ENCODE results near the gene SDHAF3.
"Not testable (repeated sequence)": the region's sequence is repeated elsewhere in the genome, so short reads cannot be mapped to it uniquely, and the experiment has no call there.

The SDHAF3 gene

DNA sequence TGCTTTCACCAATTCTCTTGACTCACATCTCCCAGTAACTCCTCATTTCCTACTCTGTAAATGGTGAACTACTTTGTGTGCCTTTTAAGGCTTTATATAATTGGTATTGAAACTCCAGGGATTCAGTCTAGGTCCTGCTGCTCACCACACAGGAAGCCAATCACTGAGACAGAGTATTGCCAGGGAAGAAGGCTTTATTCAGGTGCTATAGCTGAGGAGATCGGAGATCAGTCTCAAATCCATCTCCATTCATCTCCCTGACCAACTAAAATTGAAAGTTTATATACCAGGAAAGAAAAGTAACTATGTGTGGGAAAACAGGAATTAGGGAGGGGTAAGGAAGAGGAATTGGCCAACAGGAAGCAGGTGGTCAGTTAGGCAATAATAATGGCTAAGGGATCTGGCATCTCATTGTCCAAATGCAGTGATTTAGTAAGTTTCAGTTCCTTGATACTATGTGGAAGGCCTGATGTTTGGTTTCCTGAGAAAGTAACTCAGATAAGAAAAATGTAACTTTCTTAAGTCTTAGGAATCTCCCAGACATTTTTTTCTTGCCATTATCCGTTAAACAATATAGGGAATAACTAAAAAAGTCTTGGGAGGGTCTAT, 10.2 kb upstream of the SDHAF3 start:
- no peak overlapping the region for H3K4me3 Mint-ChIP-seq
- H3K9me3 Mint-ChIP-seq, result peaks cover 4% of the 10 kb centered on the region
- H3K27me3 Mint-ChIP-seq (ENCODE audit: low read depth), result peaks cover 20% of the 10 kb centered on the region
- no peaks in the 10 kb centered on the region for H3K4me1 Mint-ChIP-seq (ENCODE audit: low read depth)
- H3K36me3 Mint-ChIP-seq (ENCODE audit: low read depth), result no peaks in the 10 kb centered on the region
- no peak overlapping the region for H3K27ac Mint-ChIP-seq

DNA sequence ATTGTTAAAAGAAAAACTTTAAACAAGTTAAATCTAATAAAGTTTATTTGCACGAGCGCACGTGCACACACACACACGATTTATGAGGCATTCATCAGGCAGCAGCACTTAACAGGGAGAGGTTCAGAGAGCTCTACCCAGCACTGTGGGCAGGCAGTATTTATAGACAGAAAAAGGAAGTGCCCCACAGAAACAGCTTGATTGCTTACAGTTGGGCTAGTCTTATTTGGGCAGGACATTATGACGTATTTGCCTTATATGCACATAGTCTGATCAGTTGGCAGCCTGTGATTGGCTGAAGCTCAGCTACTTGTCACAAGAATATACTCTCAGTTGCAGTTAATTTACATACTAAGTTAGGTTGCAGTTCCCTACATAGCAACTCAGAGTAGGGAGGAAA, 1.2 kb upstream of the SDHAF3 start:
- Mint-ChIP-seq H3K27ac (peak overlapping the region; percentile 42), H3K4me3 (peak overlapping the region; percentile 18), H3K4me1 (ENCODE audit: low read depth) (peaks cover 25% of the 10 kb centered on the region), H3K27me3 (ENCODE audit: low read depth) (peaks cover 3% of the 10 kb centered on the region), H3K9me3 (peaks cover 17% of the 10 kb centered on the region), H3K36me3 (ENCODE audit: low read depth) (peaks cover 10% of the 10 kb centered on the region)

DNA sequence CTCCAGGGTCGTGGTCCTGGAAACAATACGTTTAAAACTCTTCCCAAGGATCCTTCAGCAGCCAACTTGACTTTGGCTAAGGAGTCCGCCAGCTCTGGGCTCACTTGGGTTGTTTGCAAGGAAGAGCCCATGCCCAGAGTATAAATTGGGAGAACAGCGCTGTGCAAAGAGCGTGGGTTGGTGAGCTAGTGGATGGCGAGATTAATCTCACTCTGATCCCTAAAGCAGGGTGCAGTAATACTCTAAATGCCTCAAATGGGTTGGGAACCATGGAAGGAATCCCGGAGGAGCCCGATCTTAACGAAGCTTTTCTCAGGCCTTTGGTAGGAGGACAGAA, 495 bp upstream of the SDHAF3 start:
- Mint-ChIP-seq H3K4me1 (ENCODE audit: low read depth) (peaks cover 25% of the 10 kb centered on the region), H3K27me3 (ENCODE audit: low read depth) (peaks cover 3% of the 10 kb centered on the region), H3K36me3 (ENCODE audit: low read depth) (peaks cover 10% of the 10 kb centered on the region), H3K27ac (peak overlapping the region; percentile 92), H3K4me3 (peak overlapping the region; percentile 88), H3K9me3 (peaks cover 19% of the 10 kb centered on the region)

DNA sequence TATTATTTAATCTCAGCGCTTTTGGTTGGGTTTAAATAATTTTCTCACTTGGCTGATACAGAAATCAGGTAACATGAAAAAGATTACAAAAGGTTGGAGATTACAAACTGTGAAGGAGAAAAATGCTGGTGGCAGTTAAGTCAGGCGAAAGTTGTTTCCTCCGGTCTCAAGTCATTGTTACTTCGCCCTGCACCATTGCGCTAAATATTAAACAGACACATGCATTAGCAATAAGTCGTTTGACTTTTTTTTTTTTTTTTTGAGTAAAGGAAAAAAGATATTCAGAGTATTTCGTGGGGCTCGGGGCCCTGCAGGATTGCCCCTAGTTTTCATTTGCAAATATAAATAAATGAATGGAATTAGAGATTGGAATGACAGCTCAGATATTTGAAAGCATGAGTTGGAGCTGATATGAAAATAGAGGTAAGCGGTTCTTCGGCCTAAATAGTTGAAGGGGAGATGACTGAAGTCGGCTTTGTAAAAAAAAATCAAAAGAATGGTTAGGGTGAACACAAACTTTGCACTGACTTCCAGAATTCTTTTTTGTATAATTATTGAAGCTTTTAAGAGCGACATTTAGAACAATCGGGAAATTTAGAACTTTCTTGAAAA, 914 bp downstream of the SDHAF3 start:
- Mint-ChIP-seq H3K27ac (peak overlapping the region; percentile 88), H3K4me3 (peak overlapping the region; percentile 88), H3K36me3 (ENCODE audit: low read depth) (peaks cover 10% of the 10 kb centered on the region), H3K9me3 (peaks cover 19% of the 10 kb centered on the region), H3K27me3 (ENCODE audit: low read depth) (no peaks in the 10 kb centered on the region), H3K4me1 (ENCODE audit: low read depth) (peaks cover 25% of the 10 kb centered on the region)

- Mint-ChIP-seq H3K27ac (no peak overlapping the region), H3K9me3 (peaks cover 26% of the 10 kb centered on the region), H3K4me3 (peak overlapping the region; percentile 70), H3K4me1 (ENCODE audit: low read depth) (peaks cover 25% of the 10 kb centered on the region), H3K36me3 (ENCODE audit: low read depth) (peaks cover 12% of the 10 kb centered on the region), H3K27me3 (ENCODE audit: low read depth) (no peaks in the 10 kb centered on the region)
Measured at GRCh38 chr7:97119747-97120146, 2.2 kb downstream of the SDHAF3 start.

- Mint-ChIP-seq H3K9me3 (peaks cover 33% of the 10 kb centered on the region), H3K4me1 (ENCODE audit: low read depth) (peaks cover 25% of the 10 kb centered on the region), H3K36me3 (ENCODE audit: low read depth) (peaks cover 12% of the 10 kb centered on the region), H3K27ac (no peak overlapping the region), H3K4me3 (no peak overlapping the region), H3K27me3 (ENCODE audit: low read depth) (no peaks in the 10 kb centered on the region)
Measured at GRCh38 chr7:97120713-97121457, 3.4 kb downstream of the SDHAF3 start.

GRCh38 chr7:97123115-97123514, 5.6 kb downstream of the SDHAF3 start:
- H3K4me3 Mint-ChIP-seq; H3K27ac Mint-ChIP-seq; H3K36me3 Mint-ChIP-seq (ENCODE audit: low read depth); H3K27me3 Mint-ChIP-seq (ENCODE audit: low read depth): not testable (repeated sequence)
- Mint-ChIP-seq H3K4me1 (ENCODE audit: low read depth) (peaks cover 19% of the 10 kb centered on the region), H3K9me3 (peaks cover 20% of the 10 kb centered on the region)

DNA sequence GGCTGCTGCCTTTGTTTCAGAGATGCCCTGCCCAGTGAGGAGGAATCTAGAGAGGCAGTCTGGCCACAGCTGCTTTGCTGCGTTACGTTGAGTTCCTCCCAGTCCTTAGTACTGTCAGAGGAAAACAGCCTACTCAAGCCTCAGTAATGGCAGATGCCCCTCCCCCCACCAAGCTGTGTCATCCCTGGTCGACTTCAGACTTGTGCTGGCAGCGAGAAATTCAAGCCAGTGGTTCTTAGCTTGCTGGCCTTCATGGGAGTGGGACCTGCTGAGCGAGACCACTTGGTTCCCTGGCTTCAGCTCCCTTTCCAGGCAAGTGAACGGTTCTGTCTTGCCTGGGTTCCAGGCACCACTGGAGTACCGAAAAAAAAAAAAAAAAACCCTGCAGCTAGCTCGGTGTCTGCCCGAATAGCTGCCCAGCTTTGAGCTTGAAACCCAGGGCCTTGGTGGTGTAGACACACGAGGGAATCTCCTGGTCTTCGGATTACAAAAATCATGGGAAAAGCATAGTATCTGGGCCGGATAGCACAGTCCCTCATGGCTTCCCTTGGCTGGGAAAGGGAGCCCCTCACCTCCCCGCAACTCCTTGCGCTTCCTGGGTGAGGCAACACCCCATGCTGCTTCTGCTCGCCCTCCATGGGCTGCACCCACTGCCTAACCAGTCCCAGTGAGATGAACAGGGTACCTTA, 9.1 kb downstream of the SDHAF3 start:
- Mint-ChIP-seq H3K4me1 (ENCODE audit: low read depth) (peaks cover 3% of the 10 kb centered on the region), H3K9me3 (peaks cover 17% of the 10 kb centered on the region), H3K4me3 (no peak overlapping the region), H3K36me3 (ENCODE audit: low read depth) (peaks cover 2% of the 10 kb centered on the region), H3K27ac (no peak overlapping the region), H3K27me3 (ENCODE audit: low read depth) (no peaks in the 10 kb centered on the region)

DNA sequence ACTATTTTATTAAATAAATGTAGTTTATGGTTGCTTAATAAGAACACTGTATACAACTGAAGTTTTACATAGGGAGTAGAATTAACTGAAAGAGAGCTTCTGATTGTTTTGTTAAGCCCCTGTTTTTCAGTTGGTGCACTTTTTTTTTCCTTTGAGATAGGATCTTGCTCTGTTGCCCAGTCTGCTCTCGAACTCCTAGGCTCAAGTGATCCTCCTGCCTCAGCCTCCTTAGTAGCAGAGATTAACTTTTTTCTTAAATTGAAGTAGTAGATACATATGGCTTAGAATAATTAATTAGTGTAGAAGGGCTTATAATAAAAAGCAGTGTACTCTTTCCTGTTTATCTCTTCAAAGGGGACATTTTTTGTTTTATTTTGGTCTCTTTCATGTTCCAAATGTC, 11.2 kb downstream of the SDHAF3 start:
- H3K4me1 Mint-ChIP-seq (ENCODE audit: low read depth), result peaks cover 3% of the 10 kb centered on the region
- H3K9me3 Mint-ChIP-seq, result peaks cover 16% of the 10 kb centered on the region
- H3K27ac Mint-ChIP-seq, result no peak overlapping the region
- H3K4me3 Mint-ChIP-seq, result no peak overlapping the region
- H3K27me3 Mint-ChIP-seq (ENCODE audit: low read depth), result no peaks in the 10 kb centered on the region
- peaks cover 2% of the 10 kb centered on the region for H3K36me3 Mint-ChIP-seq (ENCODE audit: low read depth)

GRCh38 chr7:97130417-97131139, 13.1 kb downstream of the SDHAF3 start:
- peaks cover 3% of the 10 kb centered on the region for H3K4me1 Mint-ChIP-seq (ENCODE audit: low read depth)
- no peaks in the 10 kb centered on the region for H3K36me3 Mint-ChIP-seq (ENCODE audit: low read depth)
- H3K9me3 Mint-ChIP-seq, result peaks cover 1% of the 10 kb centered on the region
- no peak overlapping the region for H3K27ac Mint-ChIP-seq
- no peak overlapping the region for H3K4me3 Mint-ChIP-seq
- no peaks in the 10 kb centered on the region for H3K27me3 Mint-ChIP-seq (ENCODE audit: low read depth)

DNA sequence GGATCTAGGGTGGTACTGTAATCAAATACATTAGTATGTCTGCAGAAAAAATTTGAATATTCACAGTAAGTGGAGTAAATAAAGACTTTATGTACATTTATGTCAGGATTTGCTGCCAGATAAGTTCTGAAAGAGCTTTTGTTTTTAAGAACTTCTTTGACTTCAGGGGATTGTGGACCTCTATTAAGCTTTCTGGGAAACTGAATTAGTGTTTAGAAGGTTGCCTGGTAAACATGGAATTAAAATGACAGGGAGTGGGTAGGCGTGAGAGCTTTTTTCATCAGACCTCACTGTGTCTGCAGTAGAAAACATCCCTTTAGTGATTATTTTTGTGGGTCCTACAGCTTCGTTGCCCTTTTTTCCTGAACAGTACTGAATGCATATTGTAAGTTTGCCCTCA, 15.7 kb downstream of the SDHAF3 start:
- Mint-ChIP-seq H3K9me3 (peaks cover 10% of the 10 kb centered on the region), H3K27ac (no peak overlapping the region), H3K36me3 (ENCODE audit: low read depth) (peaks cover 2% of the 10 kb centered on the region), H3K4me1 (ENCODE audit: low read depth) (peaks cover 3% of the 10 kb centered on the region), H3K4me3 (no peak overlapping the region), H3K27me3 (ENCODE audit: low read depth) (no peaks in the 10 kb centered on the region)

DNA sequence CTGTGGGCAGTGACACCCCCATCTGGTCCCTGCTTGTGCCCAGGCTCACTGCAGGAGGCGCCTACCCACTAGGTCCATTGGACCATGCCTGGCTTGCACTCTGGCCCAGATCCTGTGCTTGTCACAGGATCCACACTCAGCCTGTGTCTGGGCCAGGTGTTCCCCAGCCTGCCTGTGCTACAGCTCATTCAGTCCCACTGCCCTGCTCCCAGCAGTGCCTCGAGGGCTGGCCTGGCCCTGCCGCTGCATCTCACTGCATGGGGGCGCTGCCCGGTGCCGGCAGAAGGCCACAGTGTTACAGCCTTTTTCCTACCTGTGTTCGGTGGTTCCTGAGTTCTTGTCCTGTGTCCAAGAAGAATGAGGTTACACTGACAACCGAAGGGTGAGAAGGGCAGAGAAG, 21.3 kb downstream of the SDHAF3 start:
- no peak overlapping the region for H3K4me3 Mint-ChIP-seq
- no peaks in the 10 kb centered on the region for H3K4me1 Mint-ChIP-seq (ENCODE audit: low read depth)
- peaks cover 23% of the 10 kb centered on the region for H3K36me3 Mint-ChIP-seq (ENCODE audit: low read depth)
- H3K9me3 Mint-ChIP-seq, result peaks cover 36% of the 10 kb centered on the region
- H3K27me3 Mint-ChIP-seq (ENCODE audit: low read depth), result no peaks in the 10 kb centered on the region
- H3K27ac Mint-ChIP-seq, result no peak overlapping the region

DNA sequence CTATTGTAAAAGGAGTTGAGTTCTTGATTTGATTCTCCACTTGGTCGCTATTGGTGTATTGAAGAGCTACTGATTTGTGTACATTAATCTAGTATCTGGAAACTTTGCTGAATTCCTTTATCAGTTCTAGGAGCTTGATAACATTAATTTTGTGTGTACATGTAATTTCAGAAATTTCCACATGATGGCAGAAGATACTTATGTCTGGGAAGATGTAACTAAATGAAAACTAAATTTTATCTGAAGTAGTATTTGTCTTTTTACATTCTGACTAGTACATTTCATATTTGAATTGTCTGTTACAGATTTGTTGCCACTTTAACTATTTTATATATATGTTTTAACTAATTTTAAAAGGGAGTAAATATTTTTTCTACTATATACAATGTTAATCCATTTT, 27.6 kb downstream of the SDHAF3 start:
- no peak overlapping the region for H3K4me3 Mint-ChIP-seq
- peaks cover 15% of the 10 kb centered on the region for H3K9me3 Mint-ChIP-seq
- H3K27ac Mint-ChIP-seq, result no peak overlapping the region
- H3K27me3 Mint-ChIP-seq (ENCODE audit: low read depth), result no peaks in the 10 kb centered on the region
- no peaks in the 10 kb centered on the region for H3K4me1 Mint-ChIP-seq (ENCODE audit: low read depth)
- H3K36me3 Mint-ChIP-seq (ENCODE audit: low read depth), result peaks cover 13% of the 10 kb centered on the region

DNA sequence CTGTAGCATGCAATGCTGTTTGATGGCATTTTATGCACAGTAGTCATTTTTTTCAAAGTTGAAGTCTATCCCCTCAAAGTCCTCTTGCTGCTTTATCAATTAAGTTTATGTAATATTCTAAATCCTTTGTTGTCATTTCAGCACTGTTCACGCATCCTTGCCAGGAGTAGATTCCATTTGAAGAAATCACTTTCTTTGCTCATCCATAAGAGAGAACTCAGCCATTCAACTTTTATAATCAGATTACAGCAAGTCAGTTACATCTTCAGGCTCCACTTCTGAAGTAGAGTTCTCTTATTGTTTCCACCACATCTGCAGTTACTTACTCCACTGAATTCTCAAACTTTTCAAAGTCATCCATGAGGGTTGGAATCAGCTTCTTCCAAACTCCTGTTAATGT, 32.3 kb downstream of the SDHAF3 start:
- H3K4me3 Mint-ChIP-seq, result no peak overlapping the region
- no peaks in the 10 kb centered on the region for H3K9me3 Mint-ChIP-seq
- no peaks in the 10 kb centered on the region for H3K36me3 Mint-ChIP-seq (ENCODE audit: low read depth)
- no peaks in the 10 kb centered on the region for H3K4me1 Mint-ChIP-seq (ENCODE audit: low read depth)
- no peaks in the 10 kb centered on the region for H3K27me3 Mint-ChIP-seq (ENCODE audit: low read depth)
- H3K27ac Mint-ChIP-seq, result no peak overlapping the region
